Parathyroid adenoma (tissue), 2 donors: ENCODE results near the gene MED20.

ENCODE experiments used
- H2AFZ ChIP-seq: fragments of 300-600 bp; sonication (generic); one replicate; pipeline ENCODE4 v1.7.0; 2017; ENCODE audit warnings: antibody characterized with exemption, mild to moderate bottlenecking
- H3K27ac ChIP-seq: fragments of 300-600 bp; sonication (generic); one replicate; pipeline ENCODE4 v1.7.0; 2017
- H3K27me3 ChIP-seq: fragments of 300-600 bp; sonication (generic); one replicate; pipeline ENCODE4 v1.7.0; 2017; ENCODE audit warnings: low read length; ENCODE audit not compliant: control insufficient read depth, insufficient read depth
- H3K36me3 ChIP-seq: fragments of 300-600 bp; sonication (generic); one replicate; pipeline ENCODE4 v1.7.0; 2017; ENCODE audit warnings: low read length; ENCODE audit not compliant: control insufficient read depth, insufficient read depth
- H3K4me1 ChIP-seq: fragments of 300-600 bp; sonication (generic); one replicate; pipeline ENCODE4 v1.7.0; 2017; ENCODE audit warnings: control low read depth
- H3K4me2 ChIP-seq: fragments of 300-600 bp; sonication (generic); one replicate; pipeline ENCODE4 v1.7.0; 2017; ENCODE audit warnings: low read length
- H3K4me3 ChIP-seq: fragments of 300-600 bp; sonication (generic); one replicate; pipeline ENCODE4 v1.7.0; 2017; ENCODE audit warnings: low read depth, low read length
- H3K79me2 ChIP-seq: fragments of 300-600 bp; sonication (generic); one replicate; pipeline ENCODE4 v1.7.0; 2017; ENCODE audit warnings: control low read depth
- H3K9ac ChIP-seq: fragments of 300-600 bp; sonication (generic); one replicate; pipeline ENCODE4 v1.7.0; 2017; ENCODE audit warnings: mild to moderate bottlenecking
- H3K9me3 ChIP-seq: fragments of 300-600 bp; sonication (generic); one replicate; pipeline ENCODE4 v1.7.0; 2017; ENCODE audit warnings: low read length; ENCODE audit not compliant: control insufficient read depth
- CTCF ChIP-seq: fragments of 300-600 bp; sonication (generic); IDR thresholded peaks from one replicate; pipeline ENCODE4 v1.7.0; 2017; ENCODE audit warnings: antibody characterized with exemption, mild to moderate bottlenecking
- donor health status: primary hyperparathyroidism.

MED20 gene

DNA sequence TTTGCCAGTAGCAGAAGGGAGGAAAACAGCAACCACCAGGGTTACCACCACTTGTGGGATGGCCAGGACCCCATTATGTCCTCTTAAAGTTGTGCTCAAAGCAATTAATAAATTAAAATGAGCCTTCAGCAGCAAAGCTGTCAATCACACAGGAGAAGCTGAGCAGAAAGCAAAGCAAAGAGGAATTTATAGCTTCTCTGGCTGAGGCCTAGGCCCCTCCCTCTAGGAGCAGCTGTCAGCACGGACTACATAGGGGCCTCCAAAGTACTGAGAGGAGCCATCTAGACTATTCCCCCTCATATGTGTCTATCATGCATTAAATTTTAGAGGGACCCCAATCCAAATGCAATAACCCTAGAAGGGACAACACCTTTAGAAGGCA, 14.2 kb upstream of the MED20 start:
- H3K4me1 ChIP-seq: peaks cover under 1% of the 10 kb centered on the region
- TF ChIP-seq CTCF: no peak
- H3K4me2 ChIP-seq: no peak overlapping the region
- no peak overlapping the region for H3K9ac ChIP-seq
- H3K4me3 ChIP-seq: no peak overlapping the region
- no peak overlapping the region for H3K27ac ChIP-seq
- H3K36me3 ChIP-seq: no peaks in the 10 kb centered on the region
- no peaks in the 10 kb centered on the region for H3K9me3 ChIP-seq
- H2AFZ ChIP-seq: no peak overlapping the region
- H3K79me2 ChIP-seq: no peaks in the 10 kb centered on the region
- no peaks in the 10 kb centered on the region for H3K27me3 ChIP-seq

GRCh38 chr6:41934278-41935192, 13.6 kb upstream of the MED20 start:
- Histone ChIP-seq H3K36me3 (no peaks in the 10 kb centered on the region), H3K4me1 (no peaks in the 10 kb centered on the region), H3K4me2 (no peak overlapping the region), H3K9ac (no peak overlapping the region), H3K9me3 (no peaks in the 10 kb centered on the region), H3K4me3 (no peak overlapping the region), H3K27ac (no peak overlapping the region), H2AFZ (no peak overlapping the region), H3K79me2 (no peaks in the 10 kb centered on the region), H3K27me3 (no peaks in the 10 kb centered on the region)
- TF ChIP-seq CTCF: no peak

- TF ChIP-seq CTCF: no peak
- Histone ChIP-seq H3K27me3 (no peaks in the 10 kb centered on the region), H3K9me3 (no peaks in the 10 kb centered on the region), H3K4me2 (no peak overlapping the region), H3K4me3 (no peak overlapping the region), H3K36me3 (no peaks in the 10 kb centered on the region), H3K27ac (no peak overlapping the region), H2AFZ (no peak overlapping the region), H3K4me1 (no peaks in the 10 kb centered on the region), H3K79me2 (no peaks in the 10 kb centered on the region), H3K9ac (no peak overlapping the region)
These were observed 11.4 kb upstream of the MED20 start for GRCh38 chr6:41932378-41932777.

DNA sequence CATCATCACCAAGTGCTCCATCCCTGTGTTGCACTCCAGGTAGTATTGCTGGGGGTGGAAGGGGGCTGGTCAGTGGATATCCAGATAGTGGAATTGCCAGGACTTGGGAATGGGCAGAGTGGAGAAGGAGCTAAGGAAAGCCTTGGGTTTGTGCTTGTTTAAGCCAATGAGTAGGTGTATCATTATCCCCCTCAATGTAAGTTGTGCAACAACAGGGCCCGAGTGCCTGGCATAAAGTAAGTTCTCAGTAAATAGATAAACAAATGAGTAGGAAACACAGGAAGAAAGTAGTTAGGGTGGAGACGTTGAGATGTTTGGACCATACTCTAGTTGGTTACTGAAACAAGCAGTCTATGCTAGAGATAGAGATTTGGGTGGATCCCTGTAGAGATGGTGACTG, 10.9 kb upstream of the MED20 start:
- Histone ChIP-seq H3K27ac (no peak overlapping the region), H3K4me1 (no peaks in the 10 kb centered on the region), H3K4me3 (no peak overlapping the region), H3K79me2 (no peaks in the 10 kb centered on the region), H3K4me2 (no peak overlapping the region), H2AFZ (no peak overlapping the region), H3K9me3 (no peaks in the 10 kb centered on the region), H3K27me3 (no peaks in the 10 kb centered on the region), H3K9ac (no peak overlapping the region), H3K36me3 (no peaks in the 10 kb centered on the region)
- TF ChIP-seq CTCF: no peak

- Histone ChIP-seq H3K4me1 (no peaks in the 10 kb centered on the region), H3K4me3 (no peak overlapping the region), H3K36me3 (no peaks in the 10 kb centered on the region), H3K4me2 (no peak overlapping the region), H2AFZ (no peak overlapping the region), H3K27me3 (no peaks in the 10 kb centered on the region), H3K79me2 (peaks cover 4% of the 10 kb centered on the region), H3K9ac (no peak overlapping the region), H3K27ac (no peak overlapping the region), H3K9me3 (no peaks in the 10 kb centered on the region)
- TF ChIP-seq CTCF: no peak
These were observed 9.0 kb upstream of the MED20 start for GRCh38 chr6:41929924-41930323.
